NCI-H510A (cell line): ENCODE measurements around the gene ZNF831.

ENCODE experiments used
- DNase-seq: peaks from one replicate; lab custom pipeline; 2025; lab: John Stamatoyannopoulos, UW

ZNF831 gene

DNA sequence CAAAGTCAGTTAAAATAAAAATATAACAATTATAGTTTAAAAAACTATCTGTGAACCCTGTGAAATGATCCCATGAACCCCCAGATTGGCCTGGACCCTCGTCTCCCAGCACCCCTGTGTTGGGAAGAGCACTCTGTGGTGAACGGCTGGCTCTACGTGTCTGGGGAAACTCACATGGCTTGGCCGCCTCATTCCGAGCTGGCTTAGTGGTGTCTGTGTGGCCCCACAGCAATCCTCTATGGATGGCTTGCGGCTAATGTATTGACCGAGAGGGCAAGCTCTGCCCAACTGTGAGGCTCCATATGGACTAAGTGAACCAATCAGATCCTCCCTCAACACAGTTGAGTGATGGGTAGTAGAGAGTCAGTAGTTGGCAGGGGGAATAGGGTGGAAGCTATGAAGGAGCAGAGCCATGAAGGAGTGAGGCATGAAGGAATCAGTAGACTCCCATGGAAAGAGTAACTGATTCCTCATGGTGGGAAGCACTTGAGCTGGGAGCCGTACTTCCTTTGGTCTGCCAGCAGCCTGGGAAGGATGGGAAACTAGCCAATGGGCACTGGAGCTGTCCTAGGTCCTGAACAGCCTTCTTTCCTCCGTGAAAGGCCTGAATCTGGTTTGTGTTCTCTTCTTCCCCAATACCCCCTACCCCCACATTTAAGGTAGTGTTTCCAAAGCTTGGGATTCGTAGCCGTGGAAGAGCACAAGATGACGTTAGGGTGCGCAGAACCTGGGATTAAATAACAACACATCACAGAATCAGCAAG, 21.6 kb upstream of the ZNF831 start:
- no peak for DNase-seq

DNA sequence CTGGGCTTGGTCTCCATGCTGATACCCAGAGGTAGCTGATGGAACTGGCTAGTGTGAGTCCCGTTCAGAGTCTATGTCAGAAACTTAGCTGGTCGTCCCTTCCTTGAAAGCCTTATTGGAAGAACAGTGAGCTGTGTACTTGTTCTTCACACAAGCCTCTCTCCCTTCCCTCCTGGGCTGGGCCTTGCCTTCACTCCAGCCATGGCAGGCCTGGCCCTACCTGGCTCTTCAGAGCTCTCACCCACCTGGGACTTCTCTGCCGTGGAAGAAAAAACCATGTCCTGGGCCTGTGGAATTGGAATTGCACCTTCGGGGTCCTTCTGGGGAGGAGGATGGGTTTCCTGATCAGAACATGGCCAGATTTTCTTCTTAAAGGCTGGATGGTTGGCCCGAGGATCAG, 20.3 kb upstream of the ZNF831 start:
- no peak for DNase-seq

DNA sequence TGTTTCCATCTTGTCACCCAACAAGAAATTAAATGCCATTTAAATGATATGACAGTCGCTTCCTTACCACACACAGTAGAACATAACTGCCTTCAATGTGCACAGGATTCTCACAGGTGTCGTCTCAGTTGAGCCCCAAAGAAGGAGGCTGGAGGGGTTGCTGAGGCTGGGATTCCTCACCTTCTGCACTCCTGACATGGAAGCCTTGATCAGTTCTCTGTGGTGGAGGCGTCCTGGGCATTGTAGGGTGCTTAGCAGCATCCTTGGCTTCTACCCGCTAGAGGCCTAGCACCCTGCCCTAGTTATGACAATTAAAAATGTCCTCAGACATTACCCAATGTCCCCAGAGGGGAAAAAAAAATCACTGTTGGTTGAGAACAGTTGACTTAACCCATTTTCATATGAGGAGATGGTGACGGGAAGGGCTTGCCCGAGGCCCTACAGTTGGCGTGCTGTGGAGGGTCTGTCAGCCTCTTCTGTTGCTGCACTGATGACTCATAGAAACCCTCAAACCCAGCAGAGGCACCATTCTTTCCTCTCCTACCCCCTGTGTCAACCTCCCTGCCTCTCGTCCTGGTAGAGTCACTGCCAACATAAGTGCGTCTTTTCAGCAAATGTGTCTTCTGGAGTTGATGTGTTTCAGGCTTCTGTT, 19.3 kb upstream of the ZNF831 start:
- no peak for DNase-seq

DNA sequence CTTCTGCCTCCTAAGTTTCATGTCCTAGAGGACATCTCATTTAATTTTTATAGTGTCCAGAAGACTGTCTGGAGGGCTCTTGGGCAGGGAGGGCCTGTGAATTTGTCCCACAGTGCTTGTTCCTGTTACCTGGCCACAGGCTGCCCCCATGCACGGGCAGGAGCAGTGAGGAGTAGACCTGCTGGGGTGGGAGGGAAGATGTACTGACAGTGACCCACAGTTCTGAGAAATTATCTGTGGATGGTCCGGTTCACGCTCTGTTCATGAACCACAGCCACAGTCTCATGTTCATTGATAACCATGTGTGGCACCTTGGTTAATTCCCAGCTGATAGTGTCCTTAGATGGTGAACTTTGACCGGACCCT, 18.8 kb upstream of the ZNF831 start:
- no peak for DNase-seq

DNA sequence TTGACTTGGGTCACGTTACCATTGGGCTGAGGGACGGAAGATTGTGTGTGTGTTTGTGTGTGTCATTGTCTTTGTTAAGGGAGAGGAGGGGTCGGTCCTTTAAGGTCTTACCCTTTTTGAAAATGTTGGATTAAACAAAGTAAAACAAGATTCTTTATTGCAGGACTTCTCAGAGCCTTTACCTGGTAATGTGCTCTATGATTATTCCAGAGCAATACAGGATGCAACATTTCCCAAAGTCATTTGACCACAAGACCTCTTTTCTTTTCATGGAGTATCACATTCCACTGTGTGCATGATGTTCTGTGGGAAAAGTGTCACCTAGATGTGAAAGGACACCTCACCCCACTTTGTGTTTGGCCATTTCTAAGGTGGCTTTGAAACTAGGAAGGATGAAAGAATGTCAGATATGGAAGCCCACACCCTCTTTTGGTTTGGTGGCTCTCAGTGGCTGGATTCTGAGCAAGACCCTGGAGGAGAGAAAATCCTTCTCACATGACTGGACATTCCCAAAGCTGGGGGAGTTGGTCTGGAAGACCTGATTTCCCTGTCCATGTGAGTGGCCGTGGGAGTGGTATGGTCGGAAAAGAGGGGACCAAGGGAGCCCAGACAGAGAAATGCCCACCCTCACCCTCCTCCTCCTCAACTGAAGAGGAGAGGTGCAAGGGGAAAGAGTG, 18.2 kb upstream of the ZNF831 start:
- DNase-seq, result no peak

DNA sequence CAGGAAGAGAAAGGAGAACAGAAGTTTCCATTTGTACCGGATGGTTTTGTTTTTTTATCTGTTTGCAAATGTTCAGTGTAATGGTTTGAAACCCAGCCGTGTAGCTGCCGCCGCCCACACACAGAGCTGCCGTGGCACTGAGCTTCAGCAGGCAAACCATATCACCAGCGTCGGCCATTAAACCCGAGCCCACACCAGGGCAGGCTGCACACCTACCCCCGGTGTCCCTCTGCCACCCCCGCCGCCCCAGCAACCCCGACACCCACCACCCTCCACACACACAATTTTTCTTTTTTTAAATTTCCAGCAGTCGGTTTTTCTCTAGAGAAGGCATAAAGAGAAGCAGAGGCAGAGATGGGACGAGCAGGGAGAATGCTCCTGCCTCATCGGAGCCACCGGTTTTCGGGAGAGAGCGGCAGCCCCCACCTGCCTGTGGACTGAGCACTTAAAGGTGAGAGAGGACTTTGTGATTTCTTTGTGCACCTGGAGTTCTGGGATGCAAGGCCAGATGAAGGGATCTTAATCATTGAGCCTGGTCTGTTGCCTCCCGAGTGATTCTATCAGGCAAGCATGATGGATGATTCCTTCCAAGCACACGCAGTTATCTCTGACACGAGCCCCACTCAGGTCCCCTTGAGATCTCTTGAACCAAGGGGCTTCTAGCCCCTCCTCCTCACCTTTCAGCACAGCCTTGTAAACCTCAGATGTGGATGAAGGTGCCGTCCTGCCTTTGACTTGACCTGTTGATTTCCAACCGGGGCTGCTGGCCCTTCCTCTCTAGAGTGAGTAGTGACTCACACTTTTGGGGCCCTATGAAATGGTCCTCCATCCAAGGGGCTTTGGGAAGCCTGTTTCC, 17.5 kb upstream of the ZNF831 start:
- no peak for DNase-seq

DNA sequence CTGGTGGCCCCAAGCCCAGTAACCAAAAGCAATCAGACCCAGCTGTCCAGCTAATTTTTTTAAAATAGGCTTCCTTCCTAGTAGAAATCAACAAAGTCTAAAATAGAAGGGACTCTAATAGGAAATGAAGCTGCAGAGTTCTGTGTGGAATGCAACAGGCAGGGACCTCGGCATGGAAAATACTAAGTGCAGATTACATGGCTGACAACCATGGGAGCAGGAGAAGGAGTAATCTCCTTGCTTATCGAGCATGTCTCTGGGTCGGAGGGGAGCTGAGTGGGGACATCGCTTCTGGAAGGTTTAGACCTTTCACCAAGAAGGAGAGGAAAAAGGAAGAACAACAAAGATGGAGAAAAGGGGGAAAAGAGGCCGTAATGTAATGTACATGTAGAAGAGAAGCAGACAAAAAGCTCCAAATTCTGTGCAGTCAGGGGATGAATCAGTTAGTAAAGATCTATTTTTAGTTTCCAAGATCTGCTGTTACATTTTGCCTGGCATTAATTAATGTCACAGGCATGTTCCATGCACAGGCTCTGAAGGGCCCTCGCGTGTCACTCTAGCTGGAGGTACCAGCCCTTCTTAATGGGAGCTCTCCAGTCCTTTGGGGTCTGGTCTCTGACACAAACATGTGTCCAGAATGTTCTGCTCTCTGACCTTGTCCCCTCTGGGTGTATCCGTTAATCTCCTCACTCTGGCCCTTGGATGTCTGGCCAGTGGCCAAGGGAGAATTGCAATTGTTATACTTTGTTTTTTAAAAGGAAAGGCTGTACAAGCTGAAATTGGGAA, 16.6 kb upstream of the ZNF831 start:
- DNase-seq, result no peak

DNA sequence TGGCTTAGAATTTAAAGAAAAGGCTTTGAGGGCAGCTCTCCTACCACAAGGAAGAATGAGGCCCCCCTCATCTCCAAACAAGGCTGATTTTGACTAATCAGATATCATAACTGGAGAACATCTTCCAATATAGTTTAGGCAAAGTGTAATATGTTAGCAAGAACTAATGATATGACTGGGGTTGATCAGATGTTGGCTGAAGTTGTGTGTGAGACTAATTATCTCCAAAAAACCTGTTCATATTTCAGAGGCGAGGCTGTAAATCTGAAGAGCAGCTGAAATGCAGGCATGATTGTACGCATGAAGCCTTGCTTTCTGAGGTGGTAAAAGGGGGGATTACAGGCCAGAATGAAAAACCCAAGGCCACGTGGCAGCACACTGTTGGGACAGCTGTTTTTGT, 16.0 kb upstream of the ZNF831 start:
- DNase-seq, result no peak

DNA sequence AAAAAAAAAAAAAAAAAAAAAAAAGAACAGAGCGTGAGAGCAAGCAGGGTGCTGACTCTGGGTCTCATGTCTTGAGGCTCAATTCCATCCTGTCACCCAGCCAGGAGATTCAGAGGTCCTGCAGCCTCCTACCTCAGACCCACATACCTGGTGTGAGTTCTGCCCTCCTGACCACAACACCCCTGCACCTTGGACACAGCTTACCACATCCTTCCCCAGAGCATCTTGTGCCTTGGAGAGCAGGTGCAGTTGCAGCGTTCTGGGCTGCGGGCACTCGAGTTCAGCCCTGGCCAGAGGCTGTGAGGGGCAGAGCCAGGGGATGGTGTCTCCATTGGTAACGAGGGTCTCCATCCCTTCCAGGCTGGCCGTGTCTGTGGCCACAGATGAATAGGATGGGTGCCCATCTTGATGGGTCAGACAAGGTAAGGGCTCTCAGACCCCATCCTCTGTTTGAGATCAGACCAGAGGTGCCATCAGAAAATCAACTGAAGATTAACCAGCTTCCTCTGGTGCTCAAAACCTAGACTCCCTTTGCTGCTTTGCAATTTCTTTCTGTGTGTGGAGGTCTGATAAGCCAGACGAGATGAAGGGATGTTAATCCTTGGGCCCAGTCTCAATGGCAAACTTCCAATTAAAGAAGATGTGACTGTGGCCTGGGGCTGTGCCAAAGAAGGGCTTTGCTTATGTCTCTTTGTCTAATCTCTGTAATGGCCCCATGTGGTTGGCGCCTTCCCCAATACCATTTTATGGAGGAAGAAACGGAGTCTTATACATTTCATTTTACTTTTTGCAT, 14.7 kb upstream of the ZNF831 start:
- DNase-seq, result no peak

DNA sequence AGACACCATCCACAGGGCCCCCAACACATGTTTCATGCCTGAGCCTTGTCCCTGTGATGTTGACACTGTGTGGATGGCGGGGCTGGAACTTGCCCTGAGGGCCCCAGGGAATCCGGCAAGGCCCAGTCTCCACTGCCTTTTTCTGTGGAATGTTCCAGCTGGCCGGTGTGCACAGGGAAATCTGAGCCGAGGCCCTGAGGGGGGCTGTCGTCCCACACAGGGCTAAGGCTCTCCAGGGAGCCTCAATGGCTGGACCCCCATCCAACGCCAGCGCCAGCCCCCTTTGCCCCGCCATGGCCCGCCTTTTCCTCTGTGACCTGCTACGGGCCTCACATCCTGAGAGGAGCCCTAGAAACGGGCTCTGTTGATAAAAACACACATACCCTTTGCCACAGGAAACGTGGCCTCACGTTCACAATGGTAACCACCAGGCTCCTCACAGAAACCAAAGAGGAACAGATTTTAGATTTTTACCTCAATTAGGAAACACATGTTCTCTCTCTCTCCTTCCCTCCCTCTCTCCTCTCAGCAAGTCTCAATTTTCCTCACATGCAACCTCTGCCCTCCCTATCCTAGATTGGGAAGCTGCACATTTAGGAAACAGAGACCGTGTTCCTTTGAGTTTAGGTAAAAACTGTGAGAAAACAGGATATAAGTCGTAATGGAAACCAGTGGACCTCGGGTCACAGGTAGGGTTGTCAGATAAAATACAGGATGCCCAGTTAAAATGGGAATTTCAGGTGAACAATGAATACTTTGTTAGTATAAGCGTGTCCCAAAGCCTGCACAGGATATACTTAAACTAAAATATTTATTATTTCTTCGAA, 13.7 kb upstream of the ZNF831 start:
- no peak for DNase-seq

DNA sequence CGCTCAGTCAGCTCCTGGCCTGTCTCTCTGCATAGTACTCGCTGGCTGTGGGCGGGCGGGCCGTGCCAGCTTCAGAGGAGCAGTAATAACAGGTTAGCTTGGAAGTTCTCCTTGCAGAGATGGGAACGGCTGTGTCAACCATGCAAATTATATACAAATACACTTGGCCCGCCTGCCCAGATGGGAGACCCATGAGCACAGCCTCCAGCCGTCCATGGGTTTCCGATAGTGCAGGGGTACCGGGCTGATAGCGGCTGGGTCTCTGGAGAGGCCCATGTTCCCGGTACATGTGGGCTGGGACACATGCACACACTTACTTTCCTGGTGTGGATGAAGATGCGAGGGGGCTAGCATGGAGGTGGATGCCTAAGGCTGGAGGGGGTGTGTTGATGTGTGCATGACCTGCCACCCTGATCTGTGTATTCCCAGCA, 12.8 kb upstream of the ZNF831 start:
- no peak for DNase-seq

DNA sequence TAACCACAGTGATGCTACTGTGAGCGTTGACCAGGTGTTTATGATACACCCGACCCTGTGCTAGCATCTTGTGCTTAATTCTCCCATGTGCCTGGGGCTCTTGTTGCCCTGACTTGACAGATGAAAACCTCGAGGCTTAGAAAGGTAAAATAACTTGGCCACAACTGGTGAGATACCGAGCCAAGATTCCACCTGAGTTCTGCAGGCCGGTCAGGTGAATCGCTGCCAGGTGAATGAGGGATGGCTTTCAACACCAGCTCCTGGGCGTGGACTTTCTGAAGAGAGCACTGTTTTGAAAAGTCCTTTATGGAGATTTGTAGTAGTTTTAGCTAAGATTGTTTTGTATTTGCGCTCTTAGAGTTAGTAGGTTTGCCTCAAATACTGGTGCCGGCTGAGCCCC, 12.2 kb upstream of the ZNF831 start:
- DNase-seq, result no peak

DNA sequence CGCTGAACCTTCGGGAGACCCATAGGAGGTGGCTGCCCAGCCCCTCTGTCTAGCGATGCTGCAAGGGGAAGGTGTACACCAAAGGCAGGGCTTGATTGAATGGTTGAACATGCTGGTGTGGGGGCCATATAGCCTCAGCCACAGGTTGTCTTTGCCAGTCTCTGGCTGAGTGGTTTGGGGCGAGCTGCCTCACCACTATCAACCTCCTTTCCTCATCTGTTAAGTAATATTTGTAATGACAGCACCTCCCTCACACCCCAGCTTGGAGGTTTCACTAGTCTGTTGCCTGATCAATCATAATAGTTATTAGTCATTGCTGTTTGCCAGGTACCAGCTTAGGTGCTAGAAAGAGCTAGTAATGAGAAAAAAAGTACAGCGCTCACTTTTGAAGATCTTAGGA, 11.8 kb upstream of the ZNF831 start:
- DNase-seq, result no peak

DNA sequence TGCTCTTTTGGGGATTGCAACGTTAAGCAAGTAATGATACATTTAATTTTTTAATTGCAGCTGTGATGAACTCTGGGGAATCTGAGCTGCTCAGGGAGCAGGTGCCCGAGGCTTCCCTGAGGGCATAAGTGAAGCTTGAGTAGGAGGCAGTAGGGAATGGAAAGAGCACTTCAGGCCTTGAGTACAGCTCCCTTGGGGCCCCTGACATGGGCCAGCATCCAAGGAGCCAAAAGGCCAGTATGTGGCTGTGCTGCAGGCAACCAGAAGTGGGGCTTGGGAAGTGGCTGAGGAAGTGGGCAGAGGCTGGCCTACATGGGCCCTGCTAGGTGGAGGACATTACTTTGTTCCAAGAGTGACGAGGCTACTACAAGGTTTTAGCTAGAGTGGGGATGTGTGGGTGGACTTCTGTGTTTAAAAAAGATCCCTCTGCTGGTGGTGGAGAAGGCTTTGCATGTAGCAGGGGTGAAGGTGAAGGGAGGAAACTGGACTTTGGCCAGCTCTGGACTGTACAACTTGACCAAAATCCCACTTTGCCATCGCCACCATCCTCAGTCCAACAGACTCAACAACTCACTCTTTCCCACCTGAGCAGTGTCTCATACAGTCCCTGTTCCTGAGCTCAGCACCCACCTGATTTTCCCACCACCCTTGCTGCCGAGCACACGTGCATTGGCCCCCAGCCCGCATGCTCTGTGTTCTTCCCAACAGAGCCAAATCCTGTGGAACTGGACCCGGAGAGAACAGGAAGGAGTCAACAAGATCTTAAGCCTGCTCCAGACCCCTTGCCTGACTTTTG, 10.9 kb upstream of the ZNF831 start:
- DNase-seq, result no peak

DNA sequence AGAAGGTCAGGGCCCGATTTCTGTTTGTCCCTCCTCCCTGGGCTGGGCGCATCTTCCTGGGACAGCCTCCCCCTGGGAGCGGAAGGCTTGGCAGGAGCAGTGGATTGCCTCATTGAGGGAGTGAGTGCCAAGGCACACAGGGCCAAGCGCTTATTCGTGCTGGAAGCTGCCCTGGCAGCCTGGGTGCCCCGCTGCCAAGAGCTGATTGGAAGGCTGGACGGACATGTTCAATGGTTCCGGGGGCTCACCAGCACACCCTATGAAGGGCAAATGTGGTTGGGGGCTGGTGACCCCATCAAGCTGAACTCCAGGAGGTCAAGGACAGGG, 10.3 kb upstream of the ZNF831 start:
- DNase-seq, result no peak

DNA sequence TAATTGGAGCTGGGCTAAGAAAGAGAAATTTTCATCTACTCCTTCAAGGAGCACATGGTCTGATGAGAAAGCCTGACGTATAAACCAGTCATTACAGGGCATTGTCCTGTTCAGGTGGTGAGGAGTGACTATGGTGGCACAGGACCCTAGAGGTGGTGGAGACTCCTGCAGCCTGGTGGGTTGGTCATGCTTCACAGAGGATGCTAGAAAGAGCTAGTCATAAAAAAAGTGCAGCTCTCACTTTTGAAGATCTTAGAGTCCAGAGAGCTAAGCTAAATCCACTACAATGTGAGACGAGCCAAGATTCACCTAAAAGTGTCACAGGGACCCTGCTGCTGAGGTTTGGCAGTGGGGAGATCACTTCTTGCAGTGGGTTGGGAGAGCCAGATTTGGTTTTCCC, 9.8 kb upstream of the ZNF831 start:
- no peak for DNase-seq

DNA sequence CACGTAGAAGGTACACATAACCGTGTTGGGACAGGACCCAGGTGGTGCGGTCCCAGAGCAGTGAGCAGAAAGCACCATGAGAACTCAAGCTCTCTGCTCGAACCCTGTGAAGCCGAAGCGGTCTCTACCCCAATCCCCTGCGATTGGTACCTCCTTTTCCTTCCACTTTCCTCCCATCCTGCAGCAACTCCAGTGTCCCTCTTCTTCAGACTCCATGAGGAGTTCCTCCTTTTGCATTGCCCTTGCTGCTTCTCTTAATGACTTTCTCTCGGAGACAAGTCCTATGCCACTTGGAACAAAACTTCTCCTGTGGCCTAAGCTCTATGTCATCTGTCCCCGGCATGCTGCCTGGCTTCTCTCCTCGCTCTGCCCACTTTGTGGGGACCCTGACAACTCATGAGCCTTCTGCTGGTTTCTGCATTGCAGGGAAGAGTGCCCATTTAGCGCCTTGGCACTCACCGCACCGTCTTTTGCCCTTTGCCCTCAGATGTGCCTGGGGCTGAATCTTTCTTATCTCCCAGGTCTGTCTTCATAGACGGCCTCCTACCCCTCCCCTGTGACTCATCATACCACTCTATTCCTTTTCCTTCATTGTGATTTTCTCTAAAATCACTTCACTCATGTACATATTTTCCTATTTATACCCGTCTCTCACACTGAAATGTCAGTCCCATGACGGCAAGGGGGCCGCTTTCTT, 9.2 kb upstream of the ZNF831 start:
- no peak for DNase-seq

DNA sequence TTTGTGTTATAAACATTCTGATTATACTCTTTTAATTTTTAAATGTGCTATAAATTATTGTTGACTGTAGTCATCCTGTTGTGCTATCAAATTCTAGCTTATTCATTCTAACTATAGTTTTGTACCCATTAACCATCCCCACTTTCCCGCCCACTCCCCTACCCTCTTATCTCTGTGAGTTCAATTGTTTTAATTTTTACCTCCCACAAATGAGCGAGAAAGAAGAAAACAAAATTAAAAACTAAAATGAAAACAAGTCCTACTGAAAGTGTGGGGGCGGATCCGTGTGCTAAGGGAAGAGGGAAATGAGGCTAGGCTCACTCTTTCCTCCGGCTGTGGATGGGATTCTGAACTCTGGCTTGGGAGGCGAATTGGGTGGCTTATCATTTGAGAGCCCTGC, 6.6 kb upstream of the ZNF831 start:
- no peak for DNase-seq

DNA sequence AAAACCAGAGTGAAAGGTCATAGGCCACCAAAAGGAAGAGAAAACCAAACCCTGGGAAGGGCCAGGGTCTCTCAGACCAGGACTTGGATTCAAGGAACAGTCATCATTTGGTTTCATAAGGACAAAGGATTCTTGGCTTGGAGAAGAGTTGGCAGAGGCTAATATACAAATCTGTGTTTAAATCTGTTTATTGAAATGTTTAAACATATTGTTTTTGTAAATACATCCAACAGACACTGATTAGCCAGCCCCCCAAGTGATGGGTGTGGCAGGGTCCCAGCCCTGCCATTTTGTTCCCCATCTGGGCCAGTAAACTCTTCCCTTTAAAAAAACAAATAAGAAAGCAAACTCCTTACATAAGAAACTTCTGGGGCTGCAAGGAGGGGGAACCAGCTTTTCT, 6.1 kb upstream of the ZNF831 start:
- no peak for DNase-seq
